Measurements from ENCODE around the gene EMX2. TPM values are rescaled to one million over a fixed set of nuclear protein-coding genes. Genes with fewer than 3 reads are reported as not detected.

Gene EMX2
- total RNA-seq, 3 donors from 2014 or later (not counting 1 experiment from before 2014, with no cell fraction given), result not detected

- TF ChIP-seq CTCF (IDR thresholded peaks at IDR 0.05), result no peak
- H3K9me3 Mint-ChIP-seq, result no peaks in the 10 kb centered on the region
- WGBS (ENCODE audit: insufficient coverage), result 13% methylated on average over 4 of the region's 6 CpGs
- peaks cover 75 to 86% of the 10 kb centered on the region in 2 donors for H3K27me3 Mint-ChIP-seq (ENCODE audit: low read depth in 2 of 2)
- Histone ChIP-seq H3K4me3 (ENCODE audit: low read length) (no peak overlapping the region), H3K27ac (ENCODE audit: low read length) (no peak overlapping the region), H3K27me3 (ENCODE audit: control insufficient read depth, insufficient read depth, low read length) (peaks cover 55% of the 10 kb centered on the region), H3K36me3 (ENCODE audit: control insufficient read depth, insufficient read depth, low read length) (no peaks in the 10 kb centered on the region), H3K9me3 (ENCODE audit: control insufficient read depth, insufficient read depth, low read length) (no peaks in the 10 kb centered on the region), H3K4me1 (ENCODE audit: control insufficient read depth, insufficient read depth, low read length) (peaks cover 13% of the 10 kb centered on the region)
- DNase-seq (no peak), ATAC-seq (no peak)
- H3K36me3 Mint-ChIP-seq, result no peaks in the 10 kb centered on the region
- no peak overlapping the region for H3K27ac Mint-ChIP-seq
- intact Hi-C loops (cut with micrococcal nuclease), result no loop called here
- peaks cover 22 to 43% of the 10 kb centered on the region in 2 donors for H3K4me1 Mint-ChIP-seq
- H3K4me3 Mint-ChIP-seq, result no peak overlapping the region
These were observed 7.5 kb downstream of the EMX2 start for GRCh38 chr10:117550076-117550475.

- Mint-ChIP-seq H3K27ac (no peak overlapping the region), H3K4me3 (no peak overlapping the region), H3K36me3 (no peaks in the 10 kb centered on the region), H3K9me3 (no peaks in the 10 kb centered on the region), H3K27me3 (ENCODE audit: low read depth in 2 of 2) (peaks cover 76 to 91% of the 10 kb centered on the region in 2 donors), H3K4me1 (peaks cover 21 to 42% of the 10 kb centered on the region in 2 donors)
- no peak for TF ChIP-seq CTCF (IDR thresholded peaks at IDR 0.05)
- Histone ChIP-seq H3K4me3 (ENCODE audit: low read length) (no peak overlapping the region), H3K36me3 (ENCODE audit: control insufficient read depth, insufficient read depth, low read length) (no peaks in the 10 kb centered on the region), H3K27ac (ENCODE audit: low read length) (no peak overlapping the region), H3K27me3 (ENCODE audit: control insufficient read depth, insufficient read depth, low read length) (peaks cover 57% of the 10 kb centered on the region), H3K9me3 (ENCODE audit: control insufficient read depth, insufficient read depth, low read length) (no peaks in the 10 kb centered on the region), H3K4me1 (ENCODE audit: control insufficient read depth, insufficient read depth, low read length) (peaks cover 13% of the 10 kb centered on the region)
- DNase-seq (no peak), ATAC-seq (no peak)
- intact Hi-C loops (cut with micrococcal nuclease), result no loop called here
- WGBS (ENCODE audit: insufficient coverage), result 6% methylated on average over 18 of the region's 22 CpGs
These were observed 8.2 kb downstream of the EMX2 start for GRCh38 chr10:117550599-117551329.

- Mint-ChIP-seq H3K9me3 (no peaks in the 10 kb centered on the region), H3K36me3 (no peaks in the 10 kb centered on the region), H3K27ac (no peak overlapping the region), H3K27me3 (ENCODE audit: low read depth in 2 of 2) (peaks cover 71 to 88% of the 10 kb centered on the region in 2 donors), H3K4me3 (no peak overlapping the region), H3K4me1 (peaks cover 17 to 37% of the 10 kb centered on the region in 2 donors)
- TF ChIP-seq CTCF (IDR thresholded peaks at IDR 0.05), result no peak
- WGBS (ENCODE audit: insufficient coverage), result 10% methylated on average over 45 of the region's 45 CpGs
- Histone ChIP-seq H3K9me3 (ENCODE audit: control insufficient read depth, insufficient read depth, low read length) (no peaks in the 10 kb centered on the region), H3K27ac (ENCODE audit: low read length) (no peak overlapping the region), H3K27me3 (ENCODE audit: control insufficient read depth, insufficient read depth, low read length) (peaks cover 49% of the 10 kb centered on the region), H3K4me3 (ENCODE audit: low read length) (no peak overlapping the region), H3K36me3 (ENCODE audit: control insufficient read depth, insufficient read depth, low read length) (no peaks in the 10 kb centered on the region), H3K4me1 (ENCODE audit: control insufficient read depth, insufficient read depth, low read length) (peaks cover 13% of the 10 kb centered on the region)
- intact Hi-C loops (cut with micrococcal nuclease), result no loop called here
- DNase-seq (no peak), ATAC-seq (no peak)
These were observed 9.0 kb downstream of the EMX2 start for GRCh38 chr10:117551330-117552155.

Measured in natural killer cell (primary cell).